Mesothelial cell of epicardium (in vitro differentiated cells): ENCODE measurements around the gene CLTC. TPM values are rescaled to one million over a fixed set of nuclear protein-coding genes. Genes with fewer than 3 reads are reported as not detected.

Experiments
- DNase-seq, 2 experiments: peaks; one replicate each; pipeline ENCODE4 v3.0.0; 2021; ENCODE audit warnings: low spot score in 2 of 2; ENCODE audit not compliant: unreplicated experiment in 2 of 2
- H3K27ac Mint-ChIP-seq: 2 replicates; pipeline ENCODE4 v1.8.0; 2021; ENCODE audit warnings: mixed read lengths
- H3K27me3 Mint-ChIP-seq: 2 replicates; pipeline ENCODE4 v1.8.0; 2021; ENCODE audit warnings: low read depth, mixed read lengths
- H3K36me3 Mint-ChIP-seq: 2 replicates; pipeline ENCODE4 v1.8.0; 2021; ENCODE audit warnings: mixed read lengths
- H3K4me1 Mint-ChIP-seq: 2 replicates; pipeline ENCODE4 v1.8.0; 2021; ENCODE audit warnings: mixed read lengths
- H3K4me3 Mint-ChIP-seq: 2 replicates; pipeline ENCODE4 v1.8.0; 2021; ENCODE audit warnings: mild to moderate bottlenecking, moderate library complexity, mixed read lengths
- H3K9me3 Mint-ChIP-seq: 2 replicates; pipeline ENCODE4 v1.8.0; 2021; ENCODE audit warnings: mixed read lengths
- CTCF ChIP-seq: fragments of 200-600 bp; sonication (generic); IDR thresholded peaks from one replicate; pipeline ENCODE4 v1.5.0; 2021; ENCODE audit warnings: antibody characterized with exemption; ENCODE audit not compliant: unreplicated experiment
- total RNA-seq: library from RNA; stranded (reverse); gene quantifications from 3 replicates; pipeline ENCODE4 v1.2.1, GENCODE V29; 2021

Gene CLTC
- total RNA-seq, 1 donor from 2014 or later: 201 TPM

GRCh38 chr17:59671386-59671785 lies 51.7 kb downstream of the CLTC start:
- peaks cover 17% of the 10 kb centered on the region for H3K36me3 Mint-ChIP-seq

GRCh38 chr17:59675231-59675630 lies 55.5 kb downstream of the CLTC start:
- H3K27me3 Mint-ChIP-seq: no peaks in the 10 kb centered on the region
- TF ChIP-seq CTCF: no peak
- peaks cover 18% of the 10 kb centered on the region for H3K36me3 Mint-ChIP-seq
- no peak overlapping the region for H3K27ac Mint-ChIP-seq
- no peak for DNase-seq
- no peaks in the 10 kb centered on the region for H3K4me1 Mint-ChIP-seq
- H3K9me3 Mint-ChIP-seq: no peaks in the 10 kb centered on the region
- no peak overlapping the region for H3K4me3 Mint-ChIP-seq

More at GRCh38 chr17:59671386-59671785, 51.7 kb downstream of the CLTC start:
- DNase-seq: no peak
- H3K9me3 Mint-ChIP-seq: no peaks in the 10 kb centered on the region
- TF ChIP-seq CTCF: no peak
- H3K27me3 Mint-ChIP-seq: no peaks in the 10 kb centered on the region
- no peak overlapping the region for H3K4me3 Mint-ChIP-seq
- peak overlapping the region; percentile 19 for H3K27ac Mint-ChIP-seq
- H3K4me1 Mint-ChIP-seq: no peaks in the 10 kb centered on the region

DNA sequence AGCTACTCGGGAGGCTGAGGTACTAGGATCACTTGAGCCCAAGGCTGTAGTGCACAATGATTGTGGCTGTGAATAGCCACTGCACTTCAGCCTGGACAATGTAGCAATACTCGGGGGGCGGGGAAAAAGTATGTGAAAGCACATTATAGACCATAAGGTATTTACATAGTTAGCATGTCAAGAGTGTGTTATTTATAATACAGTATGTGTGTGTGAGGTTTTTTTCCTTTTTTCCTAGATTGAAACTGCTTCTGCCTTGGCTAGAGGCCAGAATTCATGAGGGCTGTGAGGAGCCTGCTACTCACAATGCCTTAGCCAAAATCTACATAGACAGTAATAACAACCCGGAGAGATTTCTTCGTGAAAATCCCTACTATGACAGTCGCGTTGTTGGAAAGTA lies 57.0 kb downstream of the CLTC start:
- no peaks in the 10 kb centered on the region for H3K27me3 Mint-ChIP-seq
- H3K4me1 Mint-ChIP-seq: no peaks in the 10 kb centered on the region
- no peaks in the 10 kb centered on the region for H3K9me3 Mint-ChIP-seq
- peaks cover 20% of the 10 kb centered on the region for H3K36me3 Mint-ChIP-seq
- no peak for TF ChIP-seq CTCF
- no peak overlapping the region for H3K27ac Mint-ChIP-seq
- no peak for DNase-seq
- no peak overlapping the region for H3K4me3 Mint-ChIP-seq

- H3K36me3 Mint-ChIP-seq: peaks cover 32% of the 10 kb centered on the region
- no peaks in the 10 kb centered on the region for H3K27me3 Mint-ChIP-seq
- DNase-seq: no peak
- no peak for TF ChIP-seq CTCF
- no peak overlapping the region for H3K27ac Mint-ChIP-seq
- no peaks in the 10 kb centered on the region for H3K9me3 Mint-ChIP-seq
- no peaks in the 10 kb centered on the region for H3K4me1 Mint-ChIP-seq
- no peak overlapping the region for H3K4me3 Mint-ChIP-seq
Measured at GRCh38 chr17:59678918-59679317, 59.2 kb downstream of the CLTC start.

- Mint-ChIP-seq H3K27me3 (no peaks in the 10 kb centered on the region), H3K4me3 (no peak overlapping the region), H3K4me1 (no peaks in the 10 kb centered on the region), H3K27ac (no peak overlapping the region), H3K9me3 (no peaks in the 10 kb centered on the region), H3K36me3 (peaks cover 37% of the 10 kb centered on the region)
- TF ChIP-seq CTCF: no peak
- no peak for DNase-seq
Measured at GRCh38 chr17:59680314-59680713, 60.6 kb downstream of the CLTC start.

DNA sequence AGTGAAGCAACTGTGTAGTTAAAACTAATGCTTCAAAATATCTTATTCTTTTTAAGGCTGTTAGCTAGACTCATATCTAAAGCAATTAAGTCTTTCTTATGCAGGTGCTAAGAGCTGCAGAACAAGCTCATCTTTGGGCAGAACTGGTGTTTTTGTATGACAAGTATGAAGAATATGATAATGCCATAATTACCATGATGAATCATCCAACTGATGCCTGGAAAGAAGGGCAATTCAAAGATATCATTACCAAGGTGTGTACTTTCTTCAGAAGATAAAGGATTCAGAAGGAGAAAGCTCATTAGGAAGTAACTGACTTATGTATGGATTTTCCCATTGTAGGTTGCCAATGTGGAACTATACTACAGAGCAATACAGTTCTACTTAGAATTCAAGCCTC lies 63.6 kb downstream of the CLTC start:
- no peak overlapping the region for H3K4me3 Mint-ChIP-seq

More for the DNA sequence above, 63.6 kb downstream of the CLTC start:
- H3K27ac Mint-ChIP-seq: no peak overlapping the region
- no peak for TF ChIP-seq CTCF
- no peaks in the 10 kb centered on the region for H3K9me3 Mint-ChIP-seq
- H3K27me3 Mint-ChIP-seq: no peaks in the 10 kb centered on the region
- H3K4me1 Mint-ChIP-seq: no peaks in the 10 kb centered on the region
- peaks cover 44% of the 10 kb centered on the region for H3K36me3 Mint-ChIP-seq
- DNase-seq: no peak
